ENCODE results near the gene SLC47A1.

- TF ChIP-seq, protein P1, sequence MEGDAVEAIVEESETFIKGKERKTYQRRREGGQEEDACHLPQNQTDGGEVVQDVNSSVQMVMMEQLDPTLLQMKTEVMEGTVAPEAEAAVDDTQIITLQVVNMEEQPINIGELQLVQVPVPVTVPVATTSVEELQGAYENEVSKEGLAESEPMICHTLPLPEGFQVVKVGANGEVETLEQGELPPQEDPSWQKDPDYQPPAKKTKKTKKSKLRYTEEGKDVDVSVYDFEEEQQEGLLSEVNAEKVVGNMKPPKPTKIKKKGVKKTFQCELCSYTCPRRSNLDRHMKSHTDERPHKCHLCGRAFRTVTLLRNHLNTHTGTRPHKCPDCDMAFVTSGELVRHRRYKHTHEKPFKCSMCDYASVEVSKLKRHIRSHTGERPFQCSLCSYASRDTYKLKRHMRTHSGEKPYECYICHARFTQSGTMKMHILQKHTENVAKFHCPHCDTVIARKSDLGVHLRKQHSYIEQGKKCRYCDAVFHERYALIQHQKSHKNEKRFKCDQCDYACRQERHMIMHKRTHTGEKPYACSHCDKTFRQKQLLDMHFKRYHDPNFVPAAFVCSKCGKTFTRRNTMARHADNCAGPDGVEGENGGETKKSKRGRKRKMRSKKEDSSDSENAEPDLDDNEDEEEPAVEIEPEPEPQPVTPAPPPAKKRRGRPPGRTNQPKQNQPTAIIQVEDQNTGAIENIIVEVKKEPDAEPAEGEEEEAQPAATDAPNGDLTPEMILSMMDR (conservative IDR thresholded peaks at IDR 0.05 in 1 of 2, IDR thresholded peaks at IDR 0.05 in 1 of 2; ENCODE audit: extremely low read depth in 1 of 2, insufficient read depth in 1 of 2, low read depth in 1 of 2, low read length in 2 of 2) = no peak
- no peak for TF ChIP-seq EZH2 (IDR thresholded peaks at IDR 0.05; ENCODE audit: borderline replicate concordance, low read length)
Observed at GRCh38 chr17:19502517-19502916, 31.1 kb upstream of the SLC47A1 start.
